Transverse colon (tissue), 3 donors: ENCODE measurements around the gene TPCN2.

Source experiments
- EP300 ChIP-seq: sonication (generic); formaldehyde crosslinking; IDR thresholded peaks from one replicate; pipeline ENCODE4 v1.6.1; 2017; ENCODE audit warnings: antibody characterized with exemption, low read depth
- POLR2AphosphoS5 ChIP-seq, 3 donors: sonication (generic); formaldehyde crosslinking; IDR thresholded peaks; one replicate each; pipeline ENCODE4 v1.6.1; 2016; ENCODE audit warnings: antibody characterized with exemption in 3 of 3

- TF ChIP-seq EP300 = no peak
- no peak for TF ChIP-seq POLR2AphosphoS5 (IDR thresholded peaks at IDR 0.05)
These were observed 31.7 kb downstream of the TPCN2 start for GRCh38 chr11:69080257-69080995.
